GM18519 (cell line): ENCODE measurements around the gene DUSP1.
"Not testable (repeated sequence)": the region's sequence is repeated elsewhere in the genome, so short reads cannot be mapped to it uniquely, and the experiment has no call there.

ENCODE experiments used
- ATAC-seq: cut with Tn5 transposase; IDR thresholded peaks from one replicate; pipeline ENCODE4 v1.9.1; 2021; ENCODE audit warnings: mild to moderate bottlenecking, moderate library complexity; ENCODE audit not compliant: unreplicated experiment, low FRiP score

DUSP1 gene

GRCh38 chr5:172770675-172771438 lies at the start of gene DUSP1:
Gene DUSP1 (minus strand): TSS chr5:172771195. CDS start chr5:172770952, 243 bp downstream.
- ATAC-seq = peak; percentile 33

GRCh38 chr5:172820046-172820767 lies 49.2 kb upstream of the DUSP1 start:
- no peak for ATAC-seq

GRCh38 chr5:172819569-172819968 lies 48.6 kb upstream of the DUSP1 start:
- no peak for ATAC-seq

GRCh38 chr5:172818081-172818480 lies 47.1 kb upstream of the DUSP1 start:
- no peak for ATAC-seq

GRCh38 chr5:172817664-172818063 lies 46.7 kb upstream of the DUSP1 start:
- no peak for ATAC-seq

- ATAC-seq = no peak
Observed at GRCh38 chr5:172816925-172817562, 46.0 kb upstream of the DUSP1 start.

GRCh38 chr5:172815631-172816030 lies 44.6 kb upstream of the DUSP1 start:
- ATAC-seq = no peak

- ATAC-seq = not testable (repeated sequence)
Observed at GRCh38 chr5:172810996-172811395, 40.0 kb upstream of the DUSP1 start.

- ATAC-seq = no peak
Observed at GRCh38 chr5:172809774-172810173, 38.8 kb upstream of the DUSP1 start.

- ATAC-seq = no peak
Observed at GRCh38 chr5:172807766-172808311, 36.8 kb upstream of the DUSP1 start.

- peak; percentile 78 for ATAC-seq
Observed at GRCh38 chr5:172806897-172807672, 36.1 kb upstream of the DUSP1 start.

- no peak for ATAC-seq
Observed at GRCh38 chr5:172805736-172806255, 34.8 kb upstream of the DUSP1 start.

GRCh38 chr5:172805018-172805683 lies 34.2 kb upstream of the DUSP1 start:
- ATAC-seq = no peak

- ATAC-seq = no peak
Observed at GRCh38 chr5:172802567-172803176, 31.7 kb upstream of the DUSP1 start.

GRCh38 chr5:172802112-172802511 lies 31.1 kb upstream of the DUSP1 start:
- ATAC-seq = no peak

- ATAC-seq = no peak
Observed at GRCh38 chr5:172801179-172801671, 30.2 kb upstream of the DUSP1 start.

- ATAC-seq = no peak
Observed at GRCh38 chr5:172800088-172800551, 29.1 kb upstream of the DUSP1 start.

GRCh38 chr5:172799416-172799815 lies 28.4 kb upstream of the DUSP1 start:
- ATAC-seq = no peak
